Lung (tissue), 12 donors: ENCODE results near the gene ISM2. TPM values are rescaled to one million over a fixed set of nuclear protein-coding genes. Genes with fewer than 3 reads are reported as not detected.

Experiments used
- ATAC-seq: fragments of 200-7000 bp; cut with Tn5 transposase; one replicate; pipeline ENCODE4 v1.9.1; 2020; ENCODE audit warnings: moderate number of reproducible peaks; ENCODE audit not compliant: insufficient read depth, low FRiP score
- DNase-seq, 3 donors: peaks; one replicate each; pipeline ENCODE4 v3.0.0-alpha.2; 2013 to 2017
- H3K27ac ChIP-seq, 2 donors: one replicate each; pipeline ENCODE4 v1.5.1; 2013; ENCODE audit warnings: mild to moderate bottlenecking in 2 of 2, moderate library complexity in 2 of 2, control low read depth in 1 of 2, inconsistent platforms in 1 of 2, low read depth in 1 of 2, low read length in 1 of 2
- H3K27me3 ChIP-seq, 3 donors: one replicate each; pipeline ENCODE4 v1.5.1; 2013; ENCODE audit warnings: low read length in 2 of 3; ENCODE audit not compliant: control insufficient read depth in 3 of 3, insufficient read depth in 3 of 3
- H3K36me3 ChIP-seq, 4 donors: one replicate each; pipeline ENCODE4 v1.5.1; 2013; ENCODE audit warnings: low read length in 4 of 4, mild to moderate bottlenecking in 1 of 4, moderate library complexity in 1 of 4; ENCODE audit not compliant: control insufficient read depth in 4 of 4, insufficient read depth in 4 of 4
- H3K4me1 ChIP-seq, 5 donors: one replicate each; pipeline ENCODE4 v1.5.1; 2013; ENCODE audit warnings: low read length in 5 of 5, mild to moderate bottlenecking in 2 of 5, moderate library complexity in 1 of 5; ENCODE audit not compliant: control insufficient read depth in 5 of 5, insufficient read depth in 5 of 5
- H3K4me3 ChIP-seq: one replicate; pipeline ENCODE4 v1.5.1; 2013; ENCODE audit warnings: mild to moderate bottlenecking, control low read depth, moderate library complexity
- H3K9ac ChIP-seq, 2 donors: one replicate each; pipeline ENCODE4 v1.5.1; 2013; ENCODE audit warnings: low read length in 2 of 2, control low read depth in 1 of 2; ENCODE audit not compliant: insufficient read depth in 1 of 2
- H3K9me3 ChIP-seq, 4 donors: one replicate each; pipeline ENCODE4 v1.5.1; 2013; ENCODE audit warnings: low read length in 3 of 4, mild to moderate bottlenecking in 1 of 4, moderate library complexity in 1 of 4; ENCODE audit not compliant: control insufficient read depth in 4 of 4, insufficient read depth in 3 of 4
- CTCF ChIP-seq: IDR thresholded peaks from 2 replicates; pipeline ENCODE4 v1.5.1; 2012; ENCODE audit warnings: mild to moderate bottlenecking; ENCODE audit errors: control extremely low read depth, extremely low read depth
- WGBS, 2 donors: extraction: QIAGEN DNeasy Blood & Tissue Kit; methylation state at CpG; one replicate each; pipeline ENCODE4 v1.1.7; 2013; 5-methylcytosine and 5-hydroxymethylcytosine counted together
- polyA plus RNA-seq, 2 donors: library from polyadenylated mRNA; stranded (reverse); fragments of 200-250 nt; gene quantifications; one replicate each; pipeline ENCODE4 v1.2.1, GENCODE V29; 2013
- total RNA-seq, 2 donors: library from RNA; depleted of rRNA in 1 of 2; stranded (reverse); fragments of >200 nt in 1 of 2; gene quantifications; one replicate each; pipeline ENCODE4 v1.2.1, GENCODE V29; 2014 to 2021
- donor health status: control.
- donor health status: control.
- donor health status: Bipolar disorder and iron deficiency.
- donor health status: healthy.
- donor health status: DM: yes; HTN: yes; CAD: no.

The ISM2 gene
- total and polyA plus RNA-seq, 4 donors = 0.02 TPM; not detected in 3

- Histone ChIP-seq H3K27me3 (no peaks in the 10 kb centered on the region), H3K4me3 (no peak overlapping the region), H3K4me1 (no peaks in the 10 kb centered on the region), H3K9me3 (no peaks in the 10 kb centered on the region), H3K27ac (no peak overlapping the region), H3K9ac (no peak overlapping the region), H3K36me3 (no peaks in the 10 kb centered on the region)
- ATAC-seq (no peak), DNase-seq (no peak)
- no peak for TF ChIP-seq CTCF
- WGBS, 2 donors = 88 to 95% methylated on average over 5 of the region's 5 CpGs
Measured at GRCh38 chr14:77491056-77491455, 7.6 kb downstream of the ISM2 start.

- Histone ChIP-seq H3K27me3 (no peaks in the 10 kb centered on the region), H3K36me3 (no peaks in the 10 kb centered on the region), H3K4me3 (no peak overlapping the region), H3K9ac (no peak overlapping the region), H3K4me1 (no peaks in the 10 kb centered on the region), H3K9me3 (no peaks in the 10 kb centered on the region), H3K27ac (no peak overlapping the region)
- no peak for ATAC-seq
- TF ChIP-seq CTCF = no peak
- no peak for DNase-seq
- WGBS, 2 donors = 84 to 89% methylated on average over 8 of the region's 8 CpGs
Measured at GRCh38 chr14:77490347-77490986, 8.1 kb downstream of the ISM2 start.

GRCh38 chr14:77489041-77489440 is 9.6 kb downstream of the ISM2 start:
- Histone ChIP-seq H3K36me3 (no peaks in the 10 kb centered on the region), H3K9ac (no peak overlapping the region), H3K4me3 (no peak overlapping the region), H3K4me1 (no peaks in the 10 kb centered on the region), H3K27me3 (no peaks in the 10 kb centered on the region), H3K27ac (no peak overlapping the region), H3K9me3 (no peaks in the 10 kb centered on the region)
- WGBS, 2 donors = 92 to 96% methylated on average over 6 of the region's 6 CpGs
- no peak for TF ChIP-seq CTCF
- DNase-seq (no peak), ATAC-seq (no peak)

GRCh38 chr14:77488558-77488957 is 10.1 kb downstream of the ISM2 start:
- 77 to 83% methylated on average over 7 of the region's 7 CpGs for WGBS, 2 donors

More at GRCh38 chr14:77488558-77488957, 10.1 kb downstream of the ISM2 start:
- no peak for TF ChIP-seq CTCF
- H3K4me1 ChIP-seq = no peaks in the 10 kb centered on the region
- H3K9me3 ChIP-seq = no peaks in the 10 kb centered on the region
- no peaks in the 10 kb centered on the region for H3K27me3 ChIP-seq
- H3K36me3 ChIP-seq = no peaks in the 10 kb centered on the region
- H3K27ac ChIP-seq = no peak overlapping the region
- DNase-seq (no peak), ATAC-seq (no peak)
- H3K9ac ChIP-seq = no peak overlapping the region
- no peak overlapping the region for H3K4me3 ChIP-seq
